Endothelial cell of umbilical vein (primary cell): Measurements from ENCODE around the gene HIVEP3. TPM values are rescaled to one million over a fixed set of nuclear protein-coding genes. Genes with fewer than 3 reads are reported as not detected.

Source experiments
- BruUV-seq: library from RNA; stranded (reverse); fragments of 400-500 nt; replicated peaks from 2 replicates; lab custom pipeline; 2021; lab: Mats Ljungman, UMichigan
- CTCF ChIA-PET: fragments of 300-600, 350-600 bp; sonication (Branson Sonifier 250); formaldehyde crosslinking; loops from one replicate; lab custom pipeline; 2021; ENCODE audit warnings: antibody characterized with exemption, inconsistent platforms; lab: Charles Lee
- POLR2A ChIA-PET: fragments of 300-600, 350-600 bp; sonication (Branson Sonifier 250); formaldehyde crosslinking; loops from one replicate; lab custom pipeline; 2021; ENCODE audit warnings: antibody characterized with exemption, inconsistent platforms; lab: Charles Lee
- DNase-seq: peaks from one replicate; pipeline ENCODE4 v3.0.0-alpha.2; 2011; ENCODE audit warnings: low read depth, low spot score
- FAIRE-seq: peaks from 2 replicates; lab custom pipeline; 2011; peaks lifted over from hg19 to GRCh38; lab: Jason Lieb, UNC
- H2AFZ ChIP-seq: 2 replicates; pipeline ENCODE4 v1.6.0; 2012; ENCODE audit warnings: low read depth, low read length, control low read depth, inconsistent platforms
- H3K27ac ChIP-seq: 2 replicates; pipeline ENCODE4 v1.5.1; 2011; ENCODE audit warnings: low read depth, mild to moderate bottlenecking, control low read depth, low read length, moderate library complexity; ENCODE audit not compliant: insufficient read depth
- H3K27me3 ChIP-seq, 2 experiments: 2 replicates each; pipeline versions ENCODE4 v1.6.0 to v1.6.1; 2011; ENCODE audit warnings: low read length in 2 of 2, mixed read lengths in 1 of 2; ENCODE audit not compliant: control insufficient read depth in 2 of 2, insufficient read depth in 2 of 2
- H3K36me3 ChIP-seq, 2 experiments: 2 replicates in 1 of 2; 3 replicates in 1 of 2; pipeline ENCODE4 v1.5.1; 2011; ENCODE audit warnings: low read length in 2 of 2, mild to moderate bottlenecking in 1 of 2, moderate library complexity in 1 of 2; ENCODE audit not compliant: control insufficient read depth in 2 of 2, insufficient read depth in 2 of 2; ENCODE audit errors: extremely low read depth in 1 of 2
- H3K4me1 ChIP-seq: 3 replicates; pipeline ENCODE4 v1.5.1; 2011; ENCODE audit warnings: mild to moderate bottlenecking, low read length; ENCODE audit not compliant: control insufficient read depth, insufficient read depth; ENCODE audit errors: extremely low read depth
- H3K4me2 ChIP-seq: 2 replicates; pipeline ENCODE4 v1.6.1; 2011; ENCODE audit warnings: low read length, control low read depth, mixed read lengths; ENCODE audit not compliant: insufficient read depth
- H3K4me3 ChIP-seq, 3 experiments: fragments of 200-600 bp in 1 of 3; sonication (generic), shearing (Covaris generic) in 1 of 3; replicated peaks in 1 of 3; 2 replicates each; pipeline ENCODE4 v1.5.1; 2011 to 2016; ENCODE audit warnings: control low read depth in 3 of 3, low read length in 3 of 3, mild to moderate bottlenecking in 2 of 3, inconsistent platforms in 1 of 3, low read depth in 1 of 3, moderate library complexity in 1 of 3; ENCODE audit not compliant: insufficient read depth in 1 of 3
- H3K79me2 ChIP-seq: 2 replicates; pipeline ENCODE4 v1.6.0; 2012; ENCODE audit warnings: low read length, inconsistent platforms; ENCODE audit not compliant: control insufficient read depth, insufficient read depth
- H3K9ac ChIP-seq: replicated peaks from 2 replicates; pipeline ENCODE3; 2011; ENCODE audit warnings: low read length, control low read depth; ENCODE audit not compliant: insufficient read depth; ENCODE audit errors: extremely low read depth
- H3K9me1 ChIP-seq: replicated peaks from 3 replicates; pipeline ENCODE4 v1.6.0; 2011; ENCODE audit warnings: mild to moderate bottlenecking, low read length; ENCODE audit not compliant: control insufficient read depth, insufficient read depth; ENCODE audit errors: extremely low read depth
- H3K9me3 ChIP-seq: replicated peaks from 2 replicates; pipeline ENCODE4 v1.5.1; 2012; ENCODE audit warnings: low read length, inconsistent platforms; ENCODE audit not compliant: control insufficient read depth, insufficient read depth
- H4K20me1 ChIP-seq: replicated peaks from 2 replicates; pipeline ENCODE3; 2011; ENCODE audit warnings: mild to moderate bottlenecking, low read length; ENCODE audit not compliant: control insufficient read depth, insufficient read depth; ENCODE audit errors: extremely low read depth
- CTCF ChIP-seq, 2 donors: IDR thresholded peaks; 1 replicate in 1 of 2; 2 replicates in 1 of 2; pipeline ENCODE4 v1.5.1; 2011; ENCODE audit warnings: low read length in 2 of 2, mild to moderate bottlenecking in 2 of 2, moderate library complexity in 2 of 2, control low read depth in 1 of 2, inconsistent platforms in 1 of 2, low read depth in 1 of 2; ENCODE audit not compliant: insufficient read depth in 1 of 2; ENCODE audit errors: extremely low read depth in 1 of 2
- EZH2 ChIP-seq: IDR thresholded peaks from 2 replicates; pipeline ENCODE4 v1.6.1; 2012; ENCODE audit warnings: borderline replicate concordance, low read depth, mild to moderate bottlenecking, moderate library complexity, low read length, inconsistent platforms; ENCODE audit not compliant: severe bottlenecking
- FOS ChIP-seq: IDR thresholded peaks from 2 replicates; pipeline ENCODE4 v1.6.1; 2011; ENCODE audit warnings: mild to moderate bottlenecking, low read length, moderate library complexity, borderline replicate concordance; ENCODE audit not compliant: insufficient read depth
- GATA2 ChIP-seq: IDR thresholded peaks from 2 replicates; pipeline ENCODE4 v1.7.0; 2011; ENCODE audit warnings: low read depth, mild to moderate bottlenecking, moderate library complexity, mixed read lengths, low read length; ENCODE audit not compliant: insufficient read length, insufficient read depth
- JUN ChIP-seq: IDR thresholded peaks from 2 replicates; pipeline ENCODE4 v1.6.1; 2011; ENCODE audit warnings: borderline replicate concordance, low read depth; ENCODE audit not compliant: insufficient read length, insufficient read depth
- MAX ChIP-seq: IDR thresholded peaks from 2 replicates; pipeline ENCODE4 v1.6.1; 2011; ENCODE audit not compliant: insufficient read depth, insufficient read length
- MYC ChIP-seq: IDR thresholded peaks from one replicate; pipeline ENCODE4 v1.6.1; 2011; ENCODE audit warnings: mild to moderate bottlenecking, low read depth, low read length
- POLR2A ChIP-seq: IDR thresholded peaks from 2 replicates; pipeline ENCODE4 v1.6.1; 2012; ENCODE audit warnings: low read depth, mild to moderate bottlenecking, control low read depth, low read length
- POLR2AphosphoS5 ChIP-seq: IDR thresholded peaks from 2 replicates; pipeline ENCODE4 v1.6.1; 2012; ENCODE audit warnings: low read depth, mild to moderate bottlenecking, control low read depth, low read length, moderate library complexity; ENCODE audit not compliant: insufficient read depth
- dilution Hi-C: fragments of 300-500 bp; cut with MboI; formaldehyde crosslinking; loops from one replicate; pipeline ENCODE4 v1.15.0; 2019; ENCODE audit warnings: low sequenced_read_pairs; ENCODE audit not compliant: extremely low pct_ligation_motif_present
- intact Hi-C: fragments of 100-400 bp; cut with micrococcal nuclease; formaldehyde crosslinking; loops from one replicate; pipeline ENCODE4 v1.10.0; 2022
- polyA plus RNA-seq, 4 experiments: library from polyadenylated mRNA; depleted of rRNA in 3 of 4; stranded (reverse) in 3 of 4; unstranded in 1 of 4; fragments of >200 nt; gene quantifications; 2 replicates each; pipeline versions ENCODE4 v1.2.1 to v1.2.3, GENCODE V29; 2011 to 2012; ENCODE audit warnings: missing spikeins in 1 of 4
- total RNA-seq: library from RNA; stranded (reverse); gene quantifications from 2 replicates; pipeline ENCODE4 v1.2.3, GENCODE V29; 2021

The HIVEP3 gene
- total and polyA plus RNA-seq, 2 donors (not counting 3 experiments of a cell fraction or from before 2014, with no cell fraction given): 3.4 to 4.0 TPM

DNA sequence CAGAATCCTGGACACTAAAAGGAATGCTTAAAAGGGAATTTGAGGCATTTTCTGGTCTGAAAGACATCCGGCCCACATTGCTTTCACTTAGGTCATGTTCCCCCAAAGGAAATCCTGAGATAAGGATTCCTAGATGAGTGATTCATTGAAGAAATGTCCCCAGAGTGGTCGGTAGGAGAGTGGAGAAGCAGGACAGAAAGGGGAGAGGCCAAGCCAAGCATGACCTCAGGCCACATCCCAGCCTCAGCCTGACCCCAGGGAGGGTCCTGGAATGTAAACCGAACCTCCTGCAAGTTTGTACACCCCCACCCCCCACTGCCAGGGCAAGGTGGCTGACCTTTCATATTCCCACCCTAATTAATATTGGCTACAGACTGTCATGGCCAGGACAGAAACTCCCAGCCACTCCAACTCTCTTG, 16.6 kb downstream of the HIVEP3 start:
- H3K4me3 ChIP-seq: peak overlapping the region in 1 of 3 experiments; percentile 76
- intact Hi-C loops: loop anchor here (1.0 to 10.0 kb wide), 8 partner anchors 16 to 247 kb away; partner anchors contain the start of gene HIVEP3

More for the DNA sequence above, 16.6 kb downstream of the HIVEP3 start:
- no peaks in the 10 kb centered on the region for H3K9me3 ChIP-seq
- H3K36me3 ChIP-seq: no peaks in the 10 kb centered on the region
- FAIRE-seq: peak; percentile 97
- CTCF ChIA-PET: interaction anchor here (0.7 kb wide), 1 partner anchor 133 kb away, joined by 3 read pairs; no protein-coding TSS in a partner anchor
- peak; percentile 83 for DNase-seq
- H3K27ac ChIP-seq: peak overlapping the region; percentile 97
- no peaks in the 10 kb centered on the region for H3K9me1 ChIP-seq
- H3K4me1 ChIP-seq: peaks cover 57% of the 10 kb centered on the region
- peak; percentile 91 for TF ChIP-seq JUN
- TF ChIP-seq FOS: peak; percentile 87
- peak; percentile 93 for TF ChIP-seq GATA2
- TF ChIP-seq POLR2A: peak; percentile 49
- TF ChIP-seq MAX: no peak
- no peak for TF ChIP-seq MYC
- no peak for TF ChIP-seq CTCF (IDR thresholded peaks at IDR 0.05; ENCODE audit: extremely low read depth in 1 of 2, insufficient read depth in 1 of 2, low read depth in 1 of 2, low read length in 2 of 2)
- TF ChIP-seq EZH2: no peak
- peak; percentile 86 for TF ChIP-seq POLR2AphosphoS5
- BruUV-seq: no TSS peak
- H2AFZ ChIP-seq: no peak overlapping the region
- dilution Hi-C loops: no loop called here
- POLR2A ChIA-PET: no interaction called here
- H3K79me2 ChIP-seq: peaks cover 5% of the 10 kb centered on the region
- H3K4me2 ChIP-seq: peak overlapping the region; percentile 91
- peak overlapping the region; percentile 84 for H3K9ac ChIP-seq
- no peaks in the 10 kb centered on the region for H4K20me1 ChIP-seq
- H3K27me3 ChIP-seq: no peaks in the 10 kb centered on the region
